Suprapubic skin (tissue), 3 donors: Measurements from ENCODE around the gene DGKQ.

ENCODE experiments used
- EP300 ChIP-seq: sonication (generic); formaldehyde crosslinking; IDR thresholded peaks from one replicate; pipeline ENCODE4 v1.6.1; 2017; ENCODE audit warnings: antibody characterized with exemption
- TF ChIP-seq, protein P1 (sequence below), 2 donors: fragments of 200-600 bp in 1 of 2; fragments of 450-650 bp in 1 of 2; sonication (generic) in 1 of 2; IDR thresholded peaks; one replicate each; pipeline ENCODE4 v1.5.1; 2016 to 2019; ENCODE audit warnings: antibody characterized with exemption in 2 of 2, mild to moderate bottlenecking in 1 of 2, moderate library complexity in 1 of 2

- TF ChIP-seq, protein P1, sequence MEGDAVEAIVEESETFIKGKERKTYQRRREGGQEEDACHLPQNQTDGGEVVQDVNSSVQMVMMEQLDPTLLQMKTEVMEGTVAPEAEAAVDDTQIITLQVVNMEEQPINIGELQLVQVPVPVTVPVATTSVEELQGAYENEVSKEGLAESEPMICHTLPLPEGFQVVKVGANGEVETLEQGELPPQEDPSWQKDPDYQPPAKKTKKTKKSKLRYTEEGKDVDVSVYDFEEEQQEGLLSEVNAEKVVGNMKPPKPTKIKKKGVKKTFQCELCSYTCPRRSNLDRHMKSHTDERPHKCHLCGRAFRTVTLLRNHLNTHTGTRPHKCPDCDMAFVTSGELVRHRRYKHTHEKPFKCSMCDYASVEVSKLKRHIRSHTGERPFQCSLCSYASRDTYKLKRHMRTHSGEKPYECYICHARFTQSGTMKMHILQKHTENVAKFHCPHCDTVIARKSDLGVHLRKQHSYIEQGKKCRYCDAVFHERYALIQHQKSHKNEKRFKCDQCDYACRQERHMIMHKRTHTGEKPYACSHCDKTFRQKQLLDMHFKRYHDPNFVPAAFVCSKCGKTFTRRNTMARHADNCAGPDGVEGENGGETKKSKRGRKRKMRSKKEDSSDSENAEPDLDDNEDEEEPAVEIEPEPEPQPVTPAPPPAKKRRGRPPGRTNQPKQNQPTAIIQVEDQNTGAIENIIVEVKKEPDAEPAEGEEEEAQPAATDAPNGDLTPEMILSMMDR (IDR thresholded peaks at IDR 0.05) = no peak
- no peak for TF ChIP-seq EP300
Measured at GRCh38 chr4:1006856-1007255, 33.5 kb upstream of the DGKQ start.
